SK-N-SH (cell line): ENCODE data around the gene TJP3. TPM values are rescaled to one million over a fixed set of nuclear protein-coding genes. Genes with fewer than 3 reads are reported as not detected.
"Not testable (repeated sequence)": the region's sequence is repeated elsewhere in the genome, so short reads cannot be mapped to it uniquely, and the experiment has no call there.

Source experiments
- CTCF ChIA-PET: fragments of 300-600, 350-600 bp; formaldehyde crosslinking; extraction: SDS; loops from one replicate; lab custom pipeline; 2021; lab: Yijun Ruan, JAX
- POLR2A ChIA-PET: fragments of 350-600 bp; sonication (Branson Sonifier 250); formaldehyde crosslinking; extraction: SDS; loops from one replicate; lab custom pipeline; 2020; ENCODE audit warnings: antibody characterized with exemption, inconsistent platforms; lab: Yijun Ruan, JAX
- DNase-seq: peaks from one replicate; pipeline ENCODE4 v3.0.0; 2012
- H2AFZ ChIP-seq: fragments of 200-600 bp; sonication (generic); 2 replicates; pipeline ENCODE4 v1.8.1; 2016; ENCODE audit warnings: antibody characterized with exemption, mild to moderate bottlenecking, low read depth
- H3F3A ChIP-seq: fragments of 200-600 bp; sonication (generic); replicated peaks from 2 replicates; pipeline ENCODE3; 2016; ENCODE audit warnings: antibody characterized with exemption, mild to moderate bottlenecking; ENCODE audit not compliant: insufficient read depth
- H3K27ac ChIP-seq, 2 experiments: fragments of 200-500 bp in 1 of 2; fragments of 200-600 bp in 1 of 2; sonication (Bioruptor generic) in 1 of 2; sonication (generic), shearing (Covaris generic) in 1 of 2; 2 replicates each; pipeline versions ENCODE4 v1.5.1 to v1.6.1; 2014 to 2016; ENCODE audit warnings: low read depth in 2 of 2, inconsistent platforms in 1 of 2, low read length in 1 of 2, mild to moderate bottlenecking in 1 of 2, mixed read lengths in 1 of 2
- H3K27me3 ChIP-seq: fragments of 200-600 bp; sonication (generic), shearing (Covaris generic); 2 replicates; pipeline ENCODE4 v1.6.1; 2016; ENCODE audit warnings: mixed run types; ENCODE audit not compliant: insufficient read depth
- H3K36me3 ChIP-seq, 2 experiments: fragments of 200-500 bp in 1 of 2; fragments of 200-600 bp in 1 of 2; sonication (Bioruptor generic) in 1 of 2; sonication (generic) in 1 of 2; replicated peaks in 1 of 2; 2 replicates each; pipeline versions ENCODE3 to v1.5.1; 2014 to 2016; ENCODE audit warnings: low read length in 1 of 2, mild to moderate bottlenecking in 1 of 2; ENCODE audit not compliant: insufficient read depth in 2 of 2, control insufficient read depth in 1 of 2
- H3K4me1 ChIP-seq, 2 experiments: fragments of 200-500 bp in 1 of 2; fragments of 200-600 bp in 1 of 2; sonication (Bioruptor generic) in 1 of 2; sonication (generic), shearing (Covaris generic) in 1 of 2; 2 replicates each; pipeline versions ENCODE4 v1.5.1 to v1.6.1; 2014 to 2016; ENCODE audit warnings: low read depth in 1 of 2, low read length in 1 of 2, mixed run types in 1 of 2; ENCODE audit not compliant: insufficient read depth in 2 of 2, control insufficient read depth in 1 of 2
- H3K4me2 ChIP-seq: fragments of 200-600 bp; sonication (generic), shearing (Covaris generic); 2 replicates; pipeline ENCODE4 v1.6.1; 2017; ENCODE audit warnings: mixed run types
- H3K4me3 ChIP-seq, 2 experiments: fragments of 200-500 bp in 1 of 2; fragments of 200-600 bp in 1 of 2; sonication (Bioruptor generic) in 1 of 2; sonication (generic), shearing (Covaris generic) in 1 of 2; 2 replicates each; pipeline versions ENCODE4 v1.5.1 to v1.8.1; 2014 to 2016; ENCODE audit warnings: low read depth in 2 of 2, inconsistent platforms in 1 of 2, low read length in 1 of 2, mild to moderate bottlenecking in 1 of 2, mixed read lengths in 1 of 2, moderate library complexity in 1 of 2
- H3K79me2 ChIP-seq: fragments of 200-600 bp; sonication (generic); 2 replicates; pipeline ENCODE4 v1.8.1; 2017; ENCODE audit warnings: mild to moderate bottlenecking; ENCODE audit not compliant: insufficient read depth
- H3K9ac ChIP-seq: fragments of 200-600 bp; sonication (generic); 2 replicates; pipeline ENCODE4 v1.6.1; 2017; ENCODE audit warnings: mixed run types
- H3K9me2 ChIP-seq: fragments of 200-600 bp; sonication (generic); 2 replicates; pipeline ENCODE4 v1.6.1; 2017; ENCODE audit warnings: mixed run types
- H3K9me3 ChIP-seq: fragments of 200-600 bp; sonication (generic); 2 replicates; pipeline ENCODE4 v1.6.1; 2017; ENCODE audit warnings: mixed run types, mild to moderate bottlenecking, moderate library complexity
- H4K20me1 ChIP-seq: fragments of 200-600 bp; sonication (generic); 2 replicates; pipeline ENCODE4 v1.6.1; 2017; ENCODE audit warnings: mild to moderate bottlenecking, mixed run types; ENCODE audit not compliant: insufficient read depth
- CHD2 ChIP-seq: fragments of 150-350 bp; IDR thresholded peaks from 2 replicates; pipeline ENCODE4 v1.6.1; 2018; ENCODE audit warnings: low read length; ENCODE audit not compliant: partially characterized antibody
- EP300 ChIP-seq, 2 experiments: IDR thresholded peaks; 2 replicates each; pipeline versions ENCODE4 v1.4.0 to v1.6.1; 2012; ENCODE audit warnings: borderline replicate concordance in 1 of 2, low read depth in 1 of 2, low read length in 1 of 2
- EZH2phosphoT487 ChIP-seq: fragments of 200-600 bp; sonication (generic); IDR thresholded peaks from 2 replicates; pipeline ENCODE4 v1.6.1; 2017; ENCODE audit warnings: low read depth, mixed run types, mild to moderate bottlenecking, antibody characterized with exemption, moderate library complexity, borderline replicate concordance
- NFIC ChIP-seq: IDR thresholded peaks from 2 replicates; pipeline ENCODE4 v1.4.0; 2012; ENCODE audit warnings: borderline replicate concordance
- NRF1 ChIP-seq: IDR thresholded peaks from 2 replicates; pipeline ENCODE4 v1.6.1; 2012; ENCODE audit warnings: low read depth, mild to moderate bottlenecking, low read length
- POLR2AphosphoS5 ChIP-seq: IDR thresholded peaks from 2 replicates; pipeline ENCODE4 v1.6.1; 2012; ENCODE audit warnings: low read depth, low read length
- RCOR1 ChIP-seq: fragments of 150-350 bp; IDR thresholded peaks from 2 replicates; pipeline ENCODE4 v1.6.1; 2017; ENCODE audit warnings: antibody characterized with exemption, low read length
- RFX5 ChIP-seq: IDR thresholded peaks from 2 replicates; pipeline ENCODE4 v1.6.1; 2012; ENCODE audit warnings: mild to moderate bottlenecking, improper control_type of control experiment, low read length
- SIN3A ChIP-seq: IDR thresholded peaks from 2 replicates; pipeline ENCODE4 v1.6.1; 2012; ENCODE audit warnings: low read depth, mild to moderate bottlenecking, low read length, moderate library complexity, borderline replicate concordance
- SMC3 ChIP-seq: IDR thresholded peaks from 2 replicates; pipeline ENCODE4 v1.6.1; 2012; ENCODE audit warnings: low read depth, low read length, improper control_type of control experiment
- TAF1 ChIP-seq: IDR thresholded peaks from 2 replicates; pipeline ENCODE4 v1.6.1; 2012; ENCODE audit warnings: low read depth, mild to moderate bottlenecking, low read length, moderate library complexity, borderline replicate concordance
- TEAD4 ChIP-seq: IDR thresholded peaks from 2 replicates; pipeline ENCODE4 v1.4.0; 2012; ENCODE audit warnings: mild to moderate bottlenecking, borderline replicate concordance; ENCODE audit not compliant: insufficient read depth
- ZBTB33 ChIP-seq: IDR thresholded peaks from 2 replicates; pipeline ENCODE4 v1.4.0; 2012; ENCODE audit warnings: low read depth, borderline replicate concordance
- WGBS: methylation state at CpG from one replicate; pipeline ENCODE4 v1.1.6; 2017; ENCODE audit warnings: low lambda C conversion rate; 5-methylcytosine and 5-hydroxymethylcytosine counted together
- polyA plus RNA-seq, 3 experiments: library from polyadenylated mRNA; depleted of rRNA; stranded (reverse); fragments of >200 nt; gene quantifications; 2 replicates each; pipeline ENCODE4 v1.2.3, GENCODE V29; 2012
- TF ChIP-seq, protein P1 (sequence below): IDR thresholded peaks from 2 replicates; pipeline ENCODE4 v1.4.0; 2012; ENCODE audit warnings: low read depth

Gene TJP3
- polyA plus RNA-seq, 1 of the 3 experiments (the other 2 are of a cell fraction): 0.36 TPM

- no peak for TF ChIP-seq ZBTB33
These were observed 54.6 kb downstream of the TJP3 start, which contains the start of gene MRPL54 (continued) for GRCh38 chr19:3762501-3763459.

DNA sequence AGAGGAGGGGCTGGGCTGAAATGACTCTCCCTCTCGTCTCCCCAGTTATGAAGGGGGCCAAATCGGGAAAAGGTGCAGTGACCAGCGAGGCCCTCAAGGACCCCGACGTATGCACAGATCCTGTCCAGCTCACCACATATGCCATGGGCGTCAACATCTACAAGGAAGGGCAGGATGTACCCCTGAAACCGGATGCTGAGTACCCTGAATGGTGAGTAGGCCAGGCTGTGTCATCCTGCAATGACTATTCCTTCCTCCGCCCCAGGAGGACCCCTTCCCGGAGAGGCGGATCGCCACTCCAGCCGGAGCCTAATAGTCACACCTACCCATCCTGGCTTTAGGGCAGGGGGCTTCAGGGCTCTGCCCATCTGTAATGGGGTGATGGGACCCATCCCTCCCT is 56.9 kb downstream of the TJP3 start:
- H2AFZ ChIP-seq: no peak overlapping the region
- TF ChIP-seq NRF1: no peak
- no peak for TF ChIP-seq TEAD4
- TF ChIP-seq EZH2phosphoT487: no peak
- no peaks in the 10 kb centered on the region for H3F3A ChIP-seq
- 92% methylated on average over 9 of the region's 12 CpGs for WGBS
- peaks cover 0 to 16% of the 10 kb centered on the region in 2 experiments for H3K36me3 ChIP-seq
- no peaks in the 10 kb centered on the region for H3K27me3 ChIP-seq
- POLR2A ChIA-PET: no interaction called here
- no peak for DNase-seq
- H3K27ac ChIP-seq: no peak overlapping the region
- no peak overlapping the region for H3K4me2 ChIP-seq
- H3K79me2 ChIP-seq: peaks cover 29% of the 10 kb centered on the region
- H3K4me1 ChIP-seq: peaks cover 7 to 9% of the 10 kb centered on the region in 2 experiments; a peak in 2 of 4 replicates
- no peak overlapping the region for H3K9ac ChIP-seq
- H3K9me2 ChIP-seq: no peaks in the 10 kb centered on the region
- no peaks in the 10 kb centered on the region for H4K20me1 ChIP-seq
- H3K9me3 ChIP-seq: no peaks in the 10 kb centered on the region
- H3K4me3 ChIP-seq: no peak overlapping the region
- CTCF ChIA-PET: no interaction called here

DNA sequence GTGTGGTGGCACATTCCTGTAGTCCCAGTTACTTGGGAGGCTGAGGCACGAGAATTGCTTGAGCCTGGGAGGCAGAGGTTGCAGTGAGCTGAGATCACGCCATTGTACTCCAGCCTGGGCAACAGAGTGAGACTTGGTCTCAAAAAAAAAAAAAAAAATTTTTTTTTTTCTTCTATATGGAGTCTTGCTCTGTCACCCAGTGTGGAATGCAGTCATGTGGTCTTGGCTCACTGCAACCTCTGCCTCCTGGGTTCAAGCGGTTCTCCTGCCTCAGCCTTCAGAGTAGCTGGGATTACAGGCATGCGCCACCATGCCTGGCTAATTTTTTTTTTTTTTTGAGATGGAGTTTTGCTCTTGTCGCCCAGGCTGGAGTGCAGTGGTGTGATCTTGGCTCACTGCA is 57.6 kb downstream of the TJP3 start:
- peaks cover 23% of the 10 kb centered on the region for H3K79me2 ChIP-seq
- H3K9me2 ChIP-seq, CTCF ChIA-PET: not testable (repeated sequence)

GRCh38 chr19:3766520-3766919 is 58.3 kb downstream of the TJP3 start:
- TF ChIP-seq ZBTB33 (no peak), CHD2 (no peak), POLR2AphosphoS5 (no peak), RCOR1 (no peak), SMC3 (no peak), TAF1 (no peak), NFIC (no peak), RFX5 (no peak), SIN3A (no peak), EP300 (IDR thresholded peaks at IDR 0.05; ENCODE audit: borderline replicate concordance in 1 of 2, low read depth in 1 of 2, low read length in 1 of 2) (no peak)
- TF ChIP-seq, protein P1, sequence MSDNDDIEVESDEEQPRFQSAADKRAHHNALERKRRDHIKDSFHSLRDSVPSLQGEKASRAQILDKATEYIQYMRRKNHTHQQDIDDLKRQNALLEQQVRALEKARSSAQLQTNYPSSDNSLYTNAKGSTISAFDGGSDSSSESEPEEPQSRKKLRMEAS: no peak
- TF ChIP-seq, all 33 proteins: peak for 0
- peaks cover 16% of the 10 kb centered on the region for H3K79me2 ChIP-seq
- H3K9me2 ChIP-seq: no peaks in the 10 kb centered on the region
- H3K9ac ChIP-seq: no peak overlapping the region
- peaks cover 3 to 4% of the 10 kb centered on the region in 2 experiments; a peak in 1 of 4 replicates for H3K4me1 ChIP-seq
- H3F3A ChIP-seq: no peaks in the 10 kb centered on the region
- peaks cover 0 to 16% of the 10 kb centered on the region in 2 experiments for H3K36me3 ChIP-seq
- no peak overlapping the region for H2AFZ ChIP-seq
- WGBS: 92% methylated on average over 7 of the region's 7 CpGs
- H3K27me3 ChIP-seq: no peaks in the 10 kb centered on the region
- H3K9me3 ChIP-seq: no peaks in the 10 kb centered on the region
- CTCF ChIA-PET: no interaction called here
- POLR2A ChIA-PET: no interaction called here
- no peaks in the 10 kb centered on the region for H4K20me1 ChIP-seq
- H3K27ac ChIP-seq: no peak overlapping the region
- DNase-seq: no peak
- no peak overlapping the region for H3K4me2 ChIP-seq
- no peak overlapping the region for H3K4me3 ChIP-seq

More for the DNA sequence above, 57.6 kb downstream of the TJP3 start:
- not testable (repeated sequence) for H4K20me1 ChIP-seq, H3K4me1 ChIP-seq, H3K27ac ChIP-seq, H3K27me3 ChIP-seq, H3K4me3 ChIP-seq, H3F3A ChIP-seq, H2AFZ ChIP-seq, H3K9ac ChIP-seq, H3K9me3 ChIP-seq, DNase-seq, H3K4me2 ChIP-seq
- POLR2A ChIA-PET: interaction anchor here (0.6 kb wide), 1 partner anchor 511 kb away, joined by 3 read pairs; no protein-coding TSS in a partner anchor
- WGBS: 95% methylated on average over 4 of the region's 5 CpGs
- H3K36me3 ChIP-seq: peaks cover 0 to 16% of the 10 kb centered on the region in 2 experiments
